HG02759 (cell line): ENCODE measurements around the gene ADAM20.
"Not testable (repeated sequence)": the region's sequence is repeated elsewhere in the genome, so short reads cannot be mapped to it uniquely, and the experiment has no call there.

Experiments used
- ATAC-seq: cut with Tn5 transposase; IDR thresholded peaks from one replicate; pipeline ENCODE4 v1.9.1; 2021; ENCODE audit warnings: mild to moderate bottlenecking, moderate library complexity; ENCODE audit not compliant: unreplicated experiment

Gene ADAM20

DNA sequence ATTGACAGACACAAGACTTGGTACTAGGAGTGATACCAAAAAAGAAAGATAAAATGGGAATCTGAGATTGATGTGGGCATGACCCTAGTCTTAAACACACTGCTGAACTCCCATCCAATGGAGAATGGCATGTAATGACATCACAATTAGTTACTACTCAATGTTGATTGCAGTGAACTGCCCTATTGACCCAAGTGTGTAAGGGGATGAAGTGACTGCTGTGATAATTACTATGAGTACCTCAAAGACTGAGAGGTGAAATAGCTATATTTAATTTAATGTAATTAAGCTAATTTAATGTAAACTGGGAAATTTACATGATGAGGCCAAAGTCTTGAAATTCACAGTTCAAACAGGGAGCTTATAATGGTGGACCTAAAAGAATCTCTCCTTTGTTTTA lies at the start of gene ADAM20:
Gene ADAM20, minus strand, starts transcription at position 101 of the 400 bp plus-strand sequence. CDS start 10,247 bp downstream, outside the sequence.
- ATAC-seq: no peak

- no peak for ATAC-seq
Observed at GRCh38 chr14:70576891-70577290, 42.1 kb upstream of the ADAM20 start.

- ATAC-seq: no peak
Observed at GRCh38 chr14:70573050-70573449, 38.2 kb upstream of the ADAM20 start.

- ATAC-seq: no peak
Observed at GRCh38 chr14:70571139-70571538, 36.3 kb upstream of the ADAM20 start.

DNA sequence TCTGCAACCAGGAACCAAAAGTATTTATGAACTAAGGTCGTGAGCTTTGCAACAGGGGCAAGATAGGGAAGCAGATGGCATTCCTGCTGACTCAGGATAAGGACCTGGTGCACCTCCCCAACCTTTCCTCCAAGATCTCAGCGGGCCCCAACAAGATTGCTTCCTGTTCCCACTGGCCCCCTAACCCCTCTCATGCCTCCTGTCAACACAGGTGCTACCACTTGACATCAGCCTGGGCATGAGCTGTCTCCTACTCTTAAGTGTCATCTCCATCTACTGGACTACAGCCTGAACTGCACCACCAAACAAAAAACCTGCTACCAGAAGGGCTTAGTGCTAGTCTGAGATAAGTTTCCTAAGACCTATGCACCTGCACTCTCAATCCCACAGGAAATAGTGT lies 33.0 kb upstream of the ADAM20 start:
- ATAC-seq: no peak

DNA sequence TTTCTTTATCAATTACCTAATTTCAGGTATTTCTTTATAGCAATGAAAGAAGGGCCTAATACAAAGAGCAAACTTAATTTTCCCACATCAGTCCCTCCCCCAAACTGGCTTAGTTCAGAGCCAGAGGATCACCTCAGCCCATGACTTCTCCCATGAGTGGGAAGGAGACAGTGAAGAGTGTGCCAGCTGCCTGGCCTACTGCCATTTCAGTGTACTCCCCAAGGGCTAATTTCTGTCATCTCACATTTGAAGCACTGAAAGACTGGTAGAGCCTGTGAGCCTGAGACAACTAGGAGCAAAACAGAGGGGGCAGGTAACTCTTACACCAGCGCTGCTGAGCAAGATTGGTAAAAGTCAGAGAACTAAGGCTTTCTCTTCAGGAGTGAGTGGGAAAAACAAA lies 29.1 kb upstream of the ADAM20 start:
- no peak for ATAC-seq

- no peak for ATAC-seq
Observed at GRCh38 chr14:70563417-70563816, 28.6 kb upstream of the ADAM20 start.

GRCh38 chr14:70558356-70558755 lies 23.6 kb upstream of the ADAM20 start:
- ATAC-seq: no peak

DNA sequence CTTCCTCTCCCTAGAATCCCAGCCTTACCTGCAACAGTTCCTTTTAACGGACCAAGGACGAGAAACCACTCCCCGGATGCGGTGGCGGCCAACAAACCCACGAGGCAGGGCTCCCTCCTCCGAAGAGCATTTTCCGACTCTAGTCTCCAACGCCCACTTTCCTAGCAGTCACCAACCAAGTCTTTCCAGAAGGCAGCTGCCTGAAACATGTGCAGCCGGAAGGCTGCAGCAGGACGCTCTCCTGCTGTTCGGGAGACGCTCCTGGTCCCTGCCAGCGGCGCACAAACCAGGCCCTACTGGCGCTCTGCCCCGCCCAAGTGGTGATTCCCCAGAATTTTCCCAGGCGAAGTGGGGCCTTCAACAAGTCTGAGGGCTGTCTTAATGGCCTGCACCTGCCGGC lies 21.1 kb upstream of the ADAM20 start:
- no peak for ATAC-seq

DNA sequence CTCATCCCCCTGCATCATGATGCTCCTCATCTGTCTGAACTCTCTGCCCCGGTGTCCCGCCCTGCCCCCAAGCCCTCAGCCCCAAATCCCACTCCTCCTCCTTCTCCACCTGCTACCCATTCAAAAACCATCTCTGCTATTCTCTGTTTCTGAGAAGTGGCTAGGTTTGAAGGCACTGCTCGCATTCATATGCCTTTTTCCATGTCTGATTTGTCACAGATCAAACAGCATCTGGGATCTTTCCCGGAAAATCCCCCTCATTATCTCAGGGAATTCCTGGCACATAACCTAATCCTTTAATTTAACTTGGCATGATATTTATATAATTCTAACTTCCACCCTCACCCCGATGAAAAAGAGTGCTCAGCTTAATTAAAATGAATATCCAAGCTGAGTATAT lies 3.3 kb upstream of the ADAM20 start:
- no peak for ATAC-seq

DNA sequence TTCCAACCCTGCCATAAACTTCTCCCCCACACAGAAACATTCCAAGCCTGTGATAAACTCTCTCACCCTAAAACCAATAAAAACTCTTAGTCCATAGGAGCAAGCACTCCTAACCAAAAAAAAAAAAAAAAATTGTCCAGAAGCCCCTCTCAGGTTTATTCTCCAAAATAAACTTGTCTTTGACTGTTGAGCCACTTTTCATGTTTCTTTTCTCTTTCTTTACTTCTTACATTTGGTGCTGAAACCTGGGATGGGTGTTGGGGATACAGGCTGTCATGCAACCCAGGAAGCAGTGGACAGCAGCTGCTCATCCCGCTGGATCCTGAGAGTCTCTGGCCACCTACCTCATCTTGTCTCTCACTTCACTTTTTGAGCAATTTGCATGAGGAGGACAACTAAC lies 2.0 kb upstream of the ADAM20 start:
- no peak for ATAC-seq

GRCh38 chr14:70530417-70530816 lies 4.4 kb downstream of the ADAM20 start:
- ATAC-seq: no peak

DNA sequence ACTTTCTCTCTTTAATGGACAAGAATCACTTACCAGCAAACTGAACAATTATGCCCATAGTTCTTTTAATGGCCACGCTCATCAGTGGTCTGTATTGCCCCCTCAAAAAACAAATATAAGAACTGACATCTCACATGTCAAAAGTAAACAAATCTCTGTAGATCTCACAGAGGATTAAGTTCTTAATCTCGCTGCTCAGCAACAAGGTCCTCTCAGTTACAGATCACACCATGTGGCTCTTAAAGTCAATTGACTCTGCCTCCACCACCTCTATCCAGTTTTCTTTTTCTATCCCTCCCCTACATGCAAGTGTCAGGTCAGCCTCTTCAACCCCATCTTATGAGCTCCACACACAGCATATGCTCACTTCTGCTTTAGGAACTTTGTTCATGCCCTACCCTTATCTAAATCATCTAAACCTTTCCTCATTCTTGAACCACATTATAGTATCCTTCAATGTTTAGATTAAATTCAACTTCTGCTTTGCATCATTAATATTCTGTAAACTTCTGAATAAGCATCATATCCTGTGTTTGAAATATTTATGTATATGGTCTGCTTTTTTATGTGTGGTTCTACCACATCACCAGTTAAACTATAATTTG lies 7.2 kb downstream of the ADAM20 start:
- ATAC-seq: no peak

DNA sequence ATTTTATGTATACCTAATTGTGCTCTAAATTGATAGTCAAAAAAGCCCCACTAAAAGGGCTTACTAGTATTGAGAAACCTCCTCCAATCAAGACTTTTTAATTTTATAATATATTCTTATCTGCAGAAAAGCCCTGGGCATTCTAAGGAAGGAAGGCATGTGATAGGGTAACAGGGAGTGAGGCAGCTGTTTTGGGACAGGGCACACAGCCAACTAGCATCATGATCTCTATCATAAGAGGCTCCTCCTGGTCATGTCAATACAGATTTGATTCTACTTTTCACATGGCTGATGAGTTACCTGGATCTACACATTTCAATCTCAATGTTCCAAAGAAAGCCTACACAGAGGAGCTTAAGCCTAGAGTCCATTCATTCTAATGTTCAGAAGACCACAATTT lies 9.1 kb downstream of the ADAM20 start:
- ATAC-seq: no peak

GRCh38 chr14:70515811-70516210 lies 19.0 kb downstream of the ADAM20 start:
- no peak for ATAC-seq

- ATAC-seq: no peak
Observed at GRCh38 chr14:70514168-70515069, 20.4 kb downstream of the ADAM20 start.

DNA sequence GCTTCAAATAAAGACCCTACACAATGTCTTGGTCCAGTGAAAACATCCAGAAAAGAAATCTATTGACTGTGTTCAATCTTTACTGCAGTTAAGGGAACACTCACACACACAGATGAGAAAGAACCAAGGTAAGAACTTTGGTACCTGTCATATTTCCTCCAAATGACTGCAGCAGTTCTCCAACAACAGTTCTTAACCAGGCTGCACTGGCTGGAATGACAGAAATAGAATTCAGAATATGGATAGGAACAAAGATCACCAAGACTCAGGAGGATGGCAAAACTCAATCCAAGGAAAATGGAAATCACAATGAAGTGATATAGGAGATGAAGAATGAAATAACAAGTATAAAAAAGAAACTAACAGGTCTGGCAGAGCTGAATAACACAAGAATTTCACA lies 36.6 kb downstream of the ADAM20 start:
- no peak for ATAC-seq

- ATAC-seq: no peak
Observed at GRCh38 chr14:70489579-70490200, 45.1 kb downstream of the ADAM20 start.

- not testable (repeated sequence) for ATAC-seq
Observed at GRCh38 chr14:70477356-70478105, 57.3 kb downstream of the ADAM20 start.

- not testable (repeated sequence) for ATAC-seq
Observed at GRCh38 chr14:70475459-70475858, 59.3 kb downstream of the ADAM20 start.

- no peak for ATAC-seq
Observed at GRCh38 chr14:70473825-70474224, 61.0 kb downstream of the ADAM20 start.
